ENCODE measurements around the gene POLR3B. TPM values are rescaled to one million over a fixed set of nuclear protein-coding genes. Genes with fewer than 3 reads are reported as not detected.

POLR3B gene
- total RNA-seq, 1 experiment from 2014 or later: 10.7 TPM

GRCh38 chr12:106360400-106360994 lies 2.9 kb downstream of the POLR3B start:
- DNase-seq (ENCODE audit: low read depth, low spot score): no peak
- ChIA-PET POLR2A (no interaction called here), RAD21 (ENCODE audit: low non-redundant PET in 1 of 2, low total read pairs in 2 of 2, uncharacterized antibody in 2 of 2, unreplicated experiment in 2 of 2) (no interaction called here), CTCF (no interaction called here)
- H3K79me2 ChIP-seq (ENCODE audit: insufficient read depth, low read length): peaks cover 44% of the 10 kb centered on the region
- no peaks in the 10 kb centered on the region for H3K27me3 ChIP-seq (ENCODE audit: insufficient read depth, low read length)
- H4K20me1 ChIP-seq (ENCODE audit: insufficient read depth): no peaks in the 10 kb centered on the region
- H3K36me3 ChIP-seq (ENCODE audit: control insufficient read depth in 1 of 2, insufficient read depth in 2 of 2, low read length in 2 of 2): no peaks in the 10 kb centered on the region
- no peak for ATAC-seq
- intact Hi-C loops (cut with micrococcal nuclease): no loop called here
- H3K4me1 ChIP-seq (ENCODE audit: control insufficient read depth in 1 of 2, insufficient read depth in 2 of 2, low read length in 2 of 2): peaks cover 3 to 11% of the 10 kb centered on the region in 2 experiments; a peak in 3 of 4 replicates
- H3K27ac ChIP-seq (ENCODE audit: low read depth, low read length): no peak overlapping the region
- TF ChIP-seq FOSL1 (IDR thresholded peaks at IDR 0.05; ENCODE audit: low read depth) (no peak), EGR1 (IDR thresholded peaks at IDR 0.05; ENCODE audit: low read depth) (no peak), RAD21 (IDR thresholded peaks at IDR 0.05; ENCODE audit: low read depth) (no peak), SIN3A (IDR thresholded peaks at IDR 0.05; ENCODE audit: low read depth) (no peak), EZH2phosphoT487 (IDR thresholded peaks at IDR 0.05; ENCODE audit: borderline replicate concordance) (no peak), CTCF (IDR thresholded peaks at IDR 0.05 in 2 of 3, conservative IDR thresholded peaks at IDR 0.05 in 1 of 3; ENCODE audit: borderline replicate concordance in 1 of 3, insufficient read depth in 1 of 3, low read depth in 2 of 3, low read length in 2 of 3) (no peak), ZFX (IDR thresholded peaks at IDR 0.05) (no peak), REST (IDR thresholded peaks at IDR 0.05; ENCODE audit: low read depth) (no peak), POLR2A (IDR thresholded peaks at IDR 0.05; ENCODE audit: borderline replicate concordance, extremely low read depth, insufficient read depth, insufficient read length) (no peak)
- TSS peak; percentile 1 for BruUV-seq (replicated peaks)
- no peak overlapping the region for H3K9ac ChIP-seq (ENCODE audit: low read length)
- H3K9me2 ChIP-seq (ENCODE audit: insufficient read depth): no peaks in the 10 kb centered on the region
- H3K4me3 ChIP-seq (replicated peaks in 1 of 2; ENCODE audit: low read depth in 1 of 2, low read length in 2 of 2): no peak overlapping the region
- H2AFZ ChIP-seq (ENCODE audit: low read depth, low read length, poor library complexity, severe bottlenecking): no peak overlapping the region
- no peak overlapping the region for H3K4me2 ChIP-seq (ENCODE audit: low read length)
- no peaks in the 10 kb centered on the region for H3K9me3 ChIP-seq (ENCODE audit: control insufficient read depth in 1 of 2, insufficient read depth in 1 of 2, low read depth in 1 of 2, low read length in 2 of 2)

Measured in HCT116 (cell line).